H1 (cell line): ENCODE measurements around the gene C5AR1. TPM values are rescaled to one million over a fixed set of nuclear protein-coding genes. Genes with fewer than 3 reads are reported as not detected.

Source experiments
- CTCF ChIA-PET: fragments of 300-600 bp; sonication (Branson Sonifier 250); formaldehyde crosslinking; loops from one replicate; lab custom pipeline; 2021; ENCODE audit not compliant: partially characterized antibody; lab: Charles Lee
- POLR2A ChIA-PET: fragments of 300-600 bp; sonication (Branson Sonifier 250); formaldehyde crosslinking; loops from one replicate; lab custom pipeline; 2021; ENCODE audit warnings: inconsistent platforms; ENCODE audit not compliant: partially characterized antibody; lab: Charles Lee
- DNase-seq, 2 experiments: peaks; one replicate each; pipeline versions ENCODE4 v3.0.0 to v3.0.0-alpha.2; 2010 to 2022; ENCODE audit warnings: low spot score in 2 of 2, low read depth in 1 of 2, mixed read lengths in 1 of 2
- FAIRE-seq: peaks from 2 replicates; lab custom pipeline; 2011; peaks lifted over from hg19 to GRCh38; lab: Jason Lieb, UNC
- H2AFZ ChIP-seq: 2 replicates; pipeline ENCODE4 v1.8.1; 2012; ENCODE audit warnings: low read length, inconsistent platforms
- H2AK5ac ChIP-seq: 2 replicates; pipeline ENCODE4 v1.6.1; 2013; ENCODE audit warnings: low read depth, low read length
- H2BK120ac ChIP-seq: replicated peaks from 2 replicates; pipeline ENCODE3; 2013; ENCODE audit warnings: low read depth, low read length, inconsistent platforms
- H2BK12ac ChIP-seq: 2 replicates; pipeline ENCODE4 v1.6.1; 2013; ENCODE audit warnings: low read depth, low read length
- H2BK15ac ChIP-seq: 2 replicates; pipeline ENCODE4 v1.6.1; 2013; ENCODE audit warnings: low read length
- H2BK20ac ChIP-seq: 2 replicates; pipeline ENCODE4 v1.6.1; 2013; ENCODE audit warnings: low read length
- H2BK5ac ChIP-seq: 2 replicates; pipeline ENCODE4 v1.6.1; 2013; ENCODE audit warnings: low read depth, low read length
- H3K14ac ChIP-seq: 2 replicates; pipeline ENCODE4 v1.6.1; 2013; ENCODE audit warnings: inconsistent platforms; ENCODE audit not compliant: insufficient read length
- H3K18ac ChIP-seq: 2 replicates; pipeline ENCODE4 v1.6.1; 2013; ENCODE audit warnings: low read length; ENCODE audit errors: extremely low read depth
- H3K23ac ChIP-seq: 2 replicates; pipeline ENCODE4 v1.6.1; 2013; ENCODE audit warnings: inconsistent platforms; ENCODE audit not compliant: insufficient read length
- H3K23me2 ChIP-seq: 2 replicates; pipeline ENCODE4 v1.6.1; 2013; ENCODE audit warnings: low read depth, low read length
- H3K27ac ChIP-seq: 2 replicates; pipeline ENCODE4 v1.6.1; 2011; ENCODE audit warnings: low read depth, low read length, inconsistent platforms
- H3K27me3 ChIP-seq, 4 experiments: replicated peaks in 1 of 4; 1 replicate in 1 of 4; 2 replicates in 3 of 4; pipeline versions ENCODE4 v1.6.1 to v1.8.1; 2011 to 2013; ENCODE audit warnings: low read length in 3 of 4, mild to moderate bottlenecking in 3 of 4, inconsistent platforms in 2 of 4, mixed read lengths in 2 of 4, moderate library complexity in 1 of 4; ENCODE audit not compliant: control insufficient read depth in 3 of 4, insufficient read depth in 3 of 4; ENCODE audit errors: extremely low read depth in 1 of 4
- H3K36me3 ChIP-seq, 4 experiments: 2 replicates each; pipeline versions ENCODE4 v1.6.1 to v1.8.1; 2011 to 2013; ENCODE audit warnings: mild to moderate bottlenecking in 4 of 4, low read length in 3 of 4, moderate library complexity in 2 of 4, control low read depth in 1 of 4, inconsistent platforms in 1 of 4; ENCODE audit not compliant: insufficient read depth in 4 of 4, control insufficient read depth in 2 of 4
- H3K4ac ChIP-seq: replicated peaks from 2 replicates; pipeline ENCODE3; 2013; ENCODE audit warnings: low read length, low read depth, mixed read lengths, inconsistent platforms; ENCODE audit not compliant: insufficient read length
- H3K4me1 ChIP-seq, 4 experiments: replicated peaks in 1 of 4; 1 replicate in 1 of 4; 2 replicates in 3 of 4; pipeline versions ENCODE4 v1.6.1 to v1.8.1; 2011 to 2013; ENCODE audit warnings: low read length in 3 of 4, inconsistent platforms in 2 of 4, mixed read lengths in 1 of 4; ENCODE audit not compliant: insufficient read depth in 4 of 4, control insufficient read depth in 3 of 4
- H3K4me2 ChIP-seq, 2 experiments: 2 replicates each; pipeline versions ENCODE4 v1.6.1 to v1.8.1; 2011 to 2013; ENCODE audit warnings: low read depth in 2 of 2, low read length in 2 of 2, control low read depth in 1 of 2, inconsistent platforms in 1 of 2, mild to moderate bottlenecking in 1 of 2; ENCODE audit not compliant: insufficient read depth in 1 of 2
- H3K4me3 ChIP-seq, 4 experiments: fragments of 200-600, 300-600 bp in 1 of 4; sonication (generic), shearing (Covaris generic), sonication (Bioruptor Twin) in 1 of 4; 2 replicates each; pipeline versions ENCODE4 v1.5.1 to v1.8.1; 2011 to 2016; ENCODE audit warnings: low read length in 4 of 4, low read depth in 3 of 4, control low read depth in 2 of 4, inconsistent platforms in 2 of 4, mild to moderate bottlenecking in 2 of 4, mixed read lengths in 1 of 4, moderate library complexity in 1 of 4; ENCODE audit not compliant: insufficient read depth in 2 of 4; ENCODE audit errors: extremely low read depth in 1 of 4
- H3K56ac ChIP-seq: replicated peaks from 2 replicates; pipeline ENCODE3; 2013; ENCODE audit warnings: low read depth, mild to moderate bottlenecking, mixed read lengths, low read length, inconsistent platforms; ENCODE audit not compliant: insufficient read length
- H3K79me1 ChIP-seq: 2 replicates; pipeline ENCODE4 v1.6.1; 2013; ENCODE audit warnings: low read depth, low read length, control low read depth
- H3K79me2 ChIP-seq, 2 experiments: 2 replicates each; pipeline versions ENCODE4 v1.6.1 to v1.8.1; 2012 to 2013; ENCODE audit warnings: low read length in 2 of 2, mild to moderate bottlenecking in 2 of 2, inconsistent platforms in 1 of 2; ENCODE audit not compliant: insufficient read depth in 2 of 2, control insufficient read depth in 1 of 2
- H3K9ac ChIP-seq, 4 experiments: replicated peaks in 1 of 4; 1 replicate in 1 of 4; 2 replicates in 3 of 4; pipeline versions ENCODE4 v1.6.1 to v1.8.1; 2011 to 2013; ENCODE audit warnings: low read depth in 3 of 4, low read length in 3 of 4, control low read depth in 2 of 4, mild to moderate bottlenecking in 2 of 4, moderate library complexity in 2 of 4, inconsistent platforms in 1 of 4; ENCODE audit errors: extremely low read depth in 1 of 4
- H3K9me3 ChIP-seq, 2 experiments: 2 replicates each; pipeline versions ENCODE4 v1.6.1 to v1.8.1; 2012 to 2013; ENCODE audit warnings: mild to moderate bottlenecking in 2 of 2, moderate library complexity in 2 of 2, control low read depth in 1 of 2, inconsistent platforms in 1 of 2, low read depth in 1 of 2, low read length in 1 of 2, mixed read lengths in 1 of 2; ENCODE audit not compliant: insufficient read depth in 2 of 2
- H4K20me1 ChIP-seq, 2 experiments: replicated peaks in 1 of 2; 2 replicates each; pipeline versions ENCODE3 to v1.8.1; 2011 to 2013; ENCODE audit warnings: inconsistent platforms in 2 of 2, low read length in 2 of 2, mild to moderate bottlenecking in 1 of 2; ENCODE audit not compliant: insufficient read depth in 2 of 2, control insufficient read depth in 1 of 2
- H4K5ac ChIP-seq: 2 replicates; pipeline ENCODE4 v1.6.1; 2013; ENCODE audit warnings: low read length, low read depth, mixed read lengths, inconsistent platforms; ENCODE audit not compliant: insufficient read length
- H4K8ac ChIP-seq: 2 replicates; pipeline ENCODE4 v1.8.0; 2013; ENCODE audit warnings: mild to moderate bottlenecking, moderate library complexity, low read length, inconsistent platforms; ENCODE audit not compliant: insufficient read depth; ENCODE audit errors: extremely low read depth
- H4K91ac ChIP-seq: replicated peaks from 2 replicates; pipeline ENCODE3; 2013; ENCODE audit warnings: low read length, mixed read lengths, inconsistent platforms; ENCODE audit not compliant: insufficient read length
- BCL11A ChIP-seq, 2 experiments: IDR thresholded peaks; one replicate each; pipeline ENCODE4 v1.6.1; 2011; ENCODE audit warnings: low read depth in 2 of 2, low read length in 2 of 2, mild to moderate bottlenecking in 2 of 2
- CBX5 ChIP-seq: fragments of 300-800, 300-1000 bp; sonication (generic); IDR thresholded peaks from 2 replicates; pipeline ENCODE4 v1.7.1; 2016; ENCODE audit warnings: antibody characterized with exemption, low read length, low read depth
- CEBPB ChIP-seq: IDR thresholded peaks from 2 replicates; pipeline ENCODE4 v1.6.1; 2012; ENCODE audit warnings: low read depth, low read length
- CHD1 ChIP-seq: IDR thresholded peaks from 2 replicates; pipeline ENCODE4 v1.6.1; 2012; ENCODE audit warnings: low read depth, low read length, improper control_type of control experiment
- CTCF ChIP-seq, 3 experiments: IDR thresholded peaks; 1 replicate in 2 of 3; 2 replicates in 1 of 3; pipeline versions ENCODE4 v1.5.1 to v1.6.1; 2011; ENCODE audit warnings: low read length in 3 of 3, mild to moderate bottlenecking in 3 of 3, inconsistent platforms in 2 of 3, low read depth in 1 of 3, moderate library complexity in 1 of 3; ENCODE audit not compliant: insufficient read depth in 1 of 3; ENCODE audit errors: control extremely low read depth in 1 of 3
- E2F6 ChIP-seq: IDR thresholded peaks from 2 replicates; pipeline ENCODE4 v1.6.1; 2012; ENCODE audit warnings: inconsistent platforms
- FOSL1 ChIP-seq: IDR thresholded peaks from 2 replicates; pipeline ENCODE4 v1.6.1; 2011; ENCODE audit warnings: mild to moderate bottlenecking, low read depth, low read length, moderate library complexity; ENCODE audit not compliant: insufficient read depth
- JUND ChIP-seq: IDR thresholded peaks from 2 replicates; pipeline ENCODE4 v1.6.1; 2011; ENCODE audit warnings: mild to moderate bottlenecking, improper control_type of control experiment, low read length
- KDM1A ChIP-seq: fragments of 200-600, 300-600 bp; sonication (generic); IDR thresholded peaks from 2 replicates; pipeline ENCODE4 v1.7.1; 2016; ENCODE audit warnings: mild to moderate bottlenecking, low read length, borderline replicate concordance
- POLR2A ChIP-seq, 2 experiments: IDR thresholded peaks; 1 replicate in 1 of 2; 2 replicates in 1 of 2; pipeline ENCODE4 v1.6.1; 2011; ENCODE audit warnings: low read depth in 2 of 2, low read length in 2 of 2, mild to moderate bottlenecking in 2 of 2; ENCODE audit errors: control extremely low read depth in 1 of 2
- SIRT6 ChIP-seq: IDR thresholded peaks from one replicate; pipeline ENCODE4 v1.7.1; 2012; ENCODE audit warnings: low read length, inconsistent platforms
- TAF7 ChIP-seq: optimal IDR thresholded peaks from 2 replicates; pipeline ENCODE3; 2011; ENCODE audit warnings: low read depth, mild to moderate bottlenecking, inconsistent platforms, low read length, moderate library complexity, borderline replicate concordance
- WGBS, 2 experiments: shearing (Covaris generic) in 1 of 2; methylation state at CpG; one replicate each; pipeline versions ENCODE4 v1.1.6 to v1.1.7; 2013 to 2015; ENCODE audit warnings: low lambda C conversion rate in 2 of 2, mixed read lengths in 2 of 2, inconsistent platforms in 1 of 2, low coverage in 1 of 2, missing lambda C conversion rate in 1 of 2; ENCODE audit not compliant: insufficient replicate concordance in 2 of 2, insufficient coverage in 1 of 2, insufficient read length in 1 of 2; ENCODE audit errors: extremely low coverage in 1 of 2, missing lambda C conversion rate in 1 of 2; 5-methylcytosine and 5-hydroxymethylcytosine counted together
- polyA plus RNA-seq, 7 experiments: library from polyadenylated mRNA; depleted of rRNA in 3 of 7; stranded (reverse) in 5 of 7; unstranded in 2 of 7; fragments of >200 nt in 5 of 7; fragments of 200-250 nt in 2 of 7; gene quantifications; 1 replicate in 5 of 7; 2 replicates in 1 of 7; 4 replicates in 1 of 7; pipeline versions ENCODE4 v1.2.1 to v1.2.3, GENCODE V29; 2011 to 2013; ENCODE audit warnings: missing spikeins in 2 of 7, mixed read lengths in 2 of 7
- total RNA-seq: library from RNA; stranded (reverse); fragmentation: NEBNext Ultra II Directional; extraction: Animal tissue kit (Norgen Biotek cat#: 25700); gene quantifications from 2 replicates; pipeline ENCODE4 v1.2.1, GENCODE V29; 2021

Gene C5AR1
- total and polyA plus RNA-seq, 2 of the 8 experiments (the other 6 are each of a cell fraction or from before 2014, with no cell fraction given) = 0.20 TPM; not detected in 1

- DNase-seq (no peak), FAIRE-seq (no peak)
- no peaks in the 10 kb centered on the region for H3K79me2 ChIP-seq
- H3K23me2 ChIP-seq = no peaks in the 10 kb centered on the region
- CTCF ChIA-PET = no interaction called here
- no peak overlapping the region for H4K5ac ChIP-seq
- H3K4me1 ChIP-seq = peaks cover 0 to 3% (median 0%) of the 10 kb centered on the region in 4 experiments; a peak in 1 of 7 replicates
- no peak overlapping the region for H2BK15ac ChIP-seq
- no peak overlapping the region for H2BK20ac ChIP-seq
- no peaks in the 10 kb centered on the region for H3K36me3 ChIP-seq
- no peak overlapping the region for H3K27ac ChIP-seq
- H3K4ac ChIP-seq = no peak overlapping the region
- no peak overlapping the region for H3K18ac ChIP-seq
- H3K23ac ChIP-seq = no peak overlapping the region
- no peak overlapping the region for H2BK12ac ChIP-seq
- no peak overlapping the region for H4K91ac ChIP-seq
- no peak overlapping the region for H3K14ac ChIP-seq
- H3K4me3 ChIP-seq = no peak overlapping the region
- no peak overlapping the region for H2BK5ac ChIP-seq
- no peak overlapping the region for H2AFZ ChIP-seq
- H4K20me1 ChIP-seq = no peaks in the 10 kb centered on the region
- WGBS, 2 experiments = 77% methylated on average over 1 of the region's 1 CpG; no CpG with 5 or more reads in 1 of the 2 experiments
- H3K27me3 ChIP-seq = no peaks in the 10 kb centered on the region; a peak in 2 of 7 replicates
- H3K4me2 ChIP-seq = no peak overlapping the region
- no peak overlapping the region for H3K9ac ChIP-seq
- no peak overlapping the region for H3K56ac ChIP-seq
- no peaks in the 10 kb centered on the region for H3K9me3 ChIP-seq
- POLR2A ChIA-PET = interaction anchor here (1.5 kb wide), 1 partner anchor 86 kb away, joined by 5 read pairs; no protein-coding TSS in a partner anchor
- H2BK120ac ChIP-seq = no peak overlapping the region
- H3K79me1 ChIP-seq = no peaks in the 10 kb centered on the region
- no peak overlapping the region for H2AK5ac ChIP-seq
- H4K8ac ChIP-seq = no peak overlapping the region
- TF ChIP-seq SIRT6 (no peak), CHD1 (no peak), POLR2A (IDR thresholded peaks at IDR 0.05; ENCODE audit: control extremely low read depth in 1 of 2, low read depth in 2 of 2, low read length in 2 of 2) (no peak), E2F6 (no peak), CTCF (IDR thresholded peaks at IDR 0.05; ENCODE audit: control extremely low read depth in 1 of 3, insufficient read depth in 1 of 3, low read depth in 1 of 3, low read length in 3 of 3) (no peak), JUND (no peak), TAF7 (no peak), KDM1A (no peak), CEBPB (no peak), FOSL1 (no peak), CBX5 (no peak), BCL11A (IDR thresholded peaks at IDR 0.05; ENCODE audit: low read depth in 2 of 2, low read length in 2 of 2) (no peak)
Measured at GRCh38 chr19:47321630-47322029, 12.0 kb downstream of the C5AR1 start.
